Measurements from ENCODE around the gene DNAH10. TPM values are rescaled to one million over a fixed set of nuclear protein-coding genes. Genes with fewer than 3 reads are reported as not detected.

DNAH10 gene
- total and polyA plus RNA-seq, 2 of the 13 experiments (the other 11 are each of a cell fraction or from before 2014, with no cell fraction given) = 0.01 to 0.02 TPM

- no peak for TF ChIP-seq FOXA1 (IDR thresholded peaks at IDR 0.05)
- no peak for TF ChIP-seq FOXA1 (CRISPR knock-in tag; IDR thresholded peaks at IDR 0.05)
- no peak for TF ChIP-seq SNAPC2 (CRISPR knock-in tag; IDR thresholded peaks at IDR 0.05)
- no peak for TF ChIP-seq PHF20 (CRISPR knock-in tag; IDR thresholded peaks at IDR 0.05)
- no peak for TF ChIP-seq ZNF317 (CRISPR knock-in tag; IDR thresholded peaks at IDR 0.05)
- no peak for TF ChIP-seq ZNF816 (CRISPR knock-in tag; IDR thresholded peaks at IDR 0.05; ENCODE audit: borderline replicate concordance)
- TF ChIP-seq, protein P1, sequence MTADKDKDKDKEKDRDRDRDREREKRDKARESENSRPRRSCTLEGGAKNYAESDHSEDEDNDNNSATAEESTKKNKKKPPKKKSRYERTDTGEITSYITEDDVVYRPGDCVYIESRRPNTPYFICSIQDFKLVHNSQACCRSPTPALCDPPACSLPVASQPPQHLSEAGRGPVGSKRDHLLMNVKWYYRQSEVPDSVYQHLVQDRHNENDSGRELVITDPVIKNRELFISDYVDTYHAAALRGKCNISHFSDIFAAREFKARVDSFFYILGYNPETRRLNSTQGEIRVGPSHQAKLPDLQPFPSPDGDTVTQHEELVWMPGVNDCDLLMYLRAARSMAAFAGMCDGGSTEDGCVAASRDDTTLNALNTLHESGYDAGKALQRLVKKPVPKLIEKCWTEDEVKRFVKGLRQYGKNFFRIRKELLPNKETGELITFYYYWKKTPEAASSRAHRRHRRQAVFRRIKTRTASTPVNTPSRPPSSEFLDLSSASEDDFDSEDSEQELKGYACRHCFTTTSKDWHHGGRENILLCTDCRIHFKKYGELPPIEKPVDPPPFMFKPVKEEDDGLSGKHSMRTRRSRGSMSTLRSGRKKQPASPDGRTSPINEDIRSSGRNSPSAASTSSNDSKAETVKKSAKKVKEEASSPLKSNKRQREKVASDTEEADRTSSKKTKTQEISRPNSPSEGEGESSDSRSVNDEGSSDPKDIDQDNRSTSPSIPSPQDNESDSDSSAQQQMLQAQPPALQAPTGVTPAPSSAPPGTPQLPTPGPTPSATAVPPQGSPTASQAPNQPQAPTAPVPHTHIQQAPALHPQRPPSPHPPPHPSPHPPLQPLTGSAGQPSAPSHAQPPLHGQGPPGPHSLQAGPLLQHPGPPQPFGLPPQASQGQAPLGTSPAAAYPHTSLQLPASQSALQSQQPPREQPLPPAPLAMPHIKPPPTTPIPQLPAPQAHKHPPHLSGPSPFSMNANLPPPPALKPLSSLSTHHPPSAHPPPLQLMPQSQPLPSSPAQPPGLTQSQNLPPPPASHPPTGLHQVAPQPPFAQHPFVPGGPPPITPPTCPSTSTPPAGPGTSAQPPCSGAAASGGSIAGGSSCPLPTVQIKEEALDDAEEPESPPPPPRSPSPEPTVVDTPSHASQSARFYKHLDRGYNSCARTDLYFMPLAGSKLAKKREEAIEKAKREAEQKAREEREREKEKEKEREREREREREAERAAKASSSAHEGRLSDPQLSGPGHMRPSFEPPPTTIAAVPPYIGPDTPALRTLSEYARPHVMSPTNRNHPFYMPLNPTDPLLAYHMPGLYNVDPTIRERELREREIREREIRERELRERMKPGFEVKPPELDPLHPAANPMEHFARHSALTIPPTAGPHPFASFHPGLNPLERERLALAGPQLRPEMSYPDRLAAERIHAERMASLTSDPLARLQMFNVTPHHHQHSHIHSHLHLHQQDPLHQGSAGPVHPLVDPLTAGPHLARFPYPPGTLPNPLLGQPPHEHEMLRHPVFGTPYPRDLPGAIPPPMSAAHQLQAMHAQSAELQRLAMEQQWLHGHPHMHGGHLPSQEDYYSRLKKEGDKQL (CRISPR knock-in tag; IDR thresholded peaks at IDR 0.05; ENCODE audit: low read depth) = no peak
- no peak for TF ChIP-seq TCF7L2 (IDR thresholded peaks at IDR 0.05; ENCODE audit: low read depth, low read length)
- no peak for TF ChIP-seq HDAC1 (CRISPR knock-in tag; IDR thresholded peaks at IDR 0.05)
Measured at GRCh38 chr12:123902821-123903220, 140.7 kb downstream of the DNAH10 start (continued).
